ENCODE measurements around the gene CBX8. TPM values are rescaled to one million over a fixed set of nuclear protein-coding genes. Genes with fewer than 3 reads are reported as not detected.

CBX8 gene
- polyA plus RNA-seq, 3 donors, result 0.51 to 2.5 (median 2.5) TPM

DNA sequence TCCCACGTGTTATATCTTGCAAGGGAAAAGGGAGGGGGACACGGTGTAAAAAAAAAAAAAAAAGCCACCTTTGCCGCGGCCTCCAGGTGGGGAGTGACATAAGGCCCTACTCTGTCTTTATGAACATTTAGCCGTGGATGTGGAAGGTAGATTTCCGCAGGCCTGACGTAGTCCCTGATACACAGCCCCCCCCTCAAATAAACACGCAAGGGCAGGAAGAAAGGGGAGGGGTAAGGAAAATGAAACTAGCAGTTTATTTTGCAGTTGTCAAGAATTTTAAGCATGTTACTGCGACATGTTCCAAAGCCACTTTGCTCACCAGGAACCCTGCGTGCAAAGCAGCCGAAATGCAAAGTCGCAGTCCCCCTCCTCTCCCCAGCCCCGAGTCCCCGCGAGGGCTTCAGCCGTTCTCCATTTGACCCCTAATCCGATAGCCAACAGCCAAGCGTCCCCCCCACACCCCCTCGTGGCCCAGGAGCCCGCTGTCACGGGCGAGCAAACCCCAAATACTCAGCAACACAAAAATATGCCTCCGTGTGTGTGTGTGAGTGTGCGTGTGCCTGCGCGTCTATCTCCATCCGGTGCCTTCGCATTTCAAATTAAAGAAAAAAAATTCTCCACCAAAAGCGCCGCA is 41.1 kb upstream of the CBX8 start:
- Histone ChIP-seq H3K79me2 (ENCODE audit: insufficient read depth, low read length) (peaks cover 52% of the 10 kb centered on the region), H3K36me3 (replicated peaks in 1 of 2; ENCODE audit: control insufficient read depth in 1 of 2, insufficient read depth in 2 of 2, low read length in 2 of 2) (peaks cover 19 to 26% of the 10 kb centered on the region in 2 donors), H3K4me1 (ENCODE audit: control insufficient read depth in 1 of 2, insufficient read depth in 2 of 2, low read length in 2 of 2) (peaks cover 66 to 85% of the 10 kb centered on the region in 2 donors), H3K4me3 (replicated peaks in 1 of 3; ENCODE audit: low read depth in 2 of 3, low read length in 3 of 3) (peak overlapping the region; percentile 91 to 95 (median 94)), H3K9ac (ENCODE audit: insufficient read depth, low read length, poor library complexity, severe bottlenecking) (peak overlapping the region; percentile 72), H3K9me3 (replicated peaks in 1 of 2; ENCODE audit: control insufficient read depth in 1 of 2, insufficient read depth in 1 of 2, low read length in 2 of 2) (peaks cover 15 to 18% of the 10 kb centered on the region in 2 donors), H3K4me2 (replicated peaks; ENCODE audit: extremely low read depth, low read length, poor library complexity, severe bottlenecking) (peak overlapping the region; percentile 92), H4K20me1 (ENCODE audit: insufficient read depth, low read length) (peaks cover 76% of the 10 kb centered on the region), H2AFZ (ENCODE audit: insufficient read depth, low read depth, low read length, poor library complexity, severe bottlenecking) (no peak overlapping the region), H3K27ac (ENCODE audit: low read depth in 1 of 2, low read length in 2 of 2) (peak overlapping the region; percentile 76 to 82), H3K27me3 (ENCODE audit: control insufficient read depth in 2 of 2, insufficient read depth in 2 of 2, low read length in 2 of 2) (peaks cover 21 to 30% of the 10 kb centered on the region in 2 donors)
- H3K36me3 Mint-ChIP-seq, result peaks cover 20 to 24% of the 10 kb centered on the region in 2 donors
- peaks cover 2 to 29% (median 13%) of the 10 kb centered on the region in 7 donors for H3K9me3 Mint-ChIP-seq
- intact Hi-C loops (cut with micrococcal nuclease), result loop anchor here in 1 of 2 donors (2.0 kb wide), 1 partner anchor 39 kb away; no protein-coding TSS in a partner anchor
- H3K27ac Mint-ChIP-seq, result peak overlapping the region; percentile 91 to 98 (median 95)
- no peak for DNase-seq
- peak overlapping the region; percentile 94 to 95 for H3K4me3 Mint-ChIP-seq
- WGBS (ENCODE audit: insufficient coverage), result 0% methylated on average over 5 of the region's 30 CpGs
- peaks cover 31 to 35% (median 34%) of the 10 kb centered on the region in 3 donors for H3K27me3 Mint-ChIP-seq (ENCODE audit: low read depth in 3 of 3)
- TF ChIP-seq, protein P1, sequence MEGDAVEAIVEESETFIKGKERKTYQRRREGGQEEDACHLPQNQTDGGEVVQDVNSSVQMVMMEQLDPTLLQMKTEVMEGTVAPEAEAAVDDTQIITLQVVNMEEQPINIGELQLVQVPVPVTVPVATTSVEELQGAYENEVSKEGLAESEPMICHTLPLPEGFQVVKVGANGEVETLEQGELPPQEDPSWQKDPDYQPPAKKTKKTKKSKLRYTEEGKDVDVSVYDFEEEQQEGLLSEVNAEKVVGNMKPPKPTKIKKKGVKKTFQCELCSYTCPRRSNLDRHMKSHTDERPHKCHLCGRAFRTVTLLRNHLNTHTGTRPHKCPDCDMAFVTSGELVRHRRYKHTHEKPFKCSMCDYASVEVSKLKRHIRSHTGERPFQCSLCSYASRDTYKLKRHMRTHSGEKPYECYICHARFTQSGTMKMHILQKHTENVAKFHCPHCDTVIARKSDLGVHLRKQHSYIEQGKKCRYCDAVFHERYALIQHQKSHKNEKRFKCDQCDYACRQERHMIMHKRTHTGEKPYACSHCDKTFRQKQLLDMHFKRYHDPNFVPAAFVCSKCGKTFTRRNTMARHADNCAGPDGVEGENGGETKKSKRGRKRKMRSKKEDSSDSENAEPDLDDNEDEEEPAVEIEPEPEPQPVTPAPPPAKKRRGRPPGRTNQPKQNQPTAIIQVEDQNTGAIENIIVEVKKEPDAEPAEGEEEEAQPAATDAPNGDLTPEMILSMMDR (IDR thresholded peaks at IDR 0.05), result no peak
- peaks cover 49% of the 10 kb centered on the region for H3K4me1 Mint-ChIP-seq

GRCh38 chr17:79836972-79837887 is 40.4 kb upstream of the CBX8 start:
- Mint-ChIP-seq H3K4me3 (peak overlapping the region; percentile 94 to 95), H3K27me3 (ENCODE audit: low read depth in 3 of 3) (peaks cover 25 to 28% (median 27%) of the 10 kb centered on the region in 3 donors), H3K27ac (peak overlapping the region; percentile 92 to 98 (median 95)), H3K9me3 (peaks cover 2 to 21% (median 11%) of the 10 kb centered on the region in 7 donors), H3K4me1 (peaks cover 45% of the 10 kb centered on the region), H3K36me3 (peaks cover 18 to 26% of the 10 kb centered on the region in 2 donors)
- intact Hi-C loops (cut with micrococcal nuclease), result no loop called here
- peak overlapping the region; percentile 72 for H3K9ac ChIP-seq (ENCODE audit: insufficient read depth, low read length, poor library complexity, severe bottlenecking)
- H3K27me3 ChIP-seq (ENCODE audit: control insufficient read depth in 2 of 2, insufficient read depth in 2 of 2, low read length in 2 of 2), result peaks cover 13 to 22% of the 10 kb centered on the region in 2 donors
- H3K36me3 ChIP-seq (replicated peaks in 1 of 2; ENCODE audit: control insufficient read depth in 1 of 2, insufficient read depth in 2 of 2, low read length in 2 of 2), result peaks cover 19 to 26% of the 10 kb centered on the region in 2 donors
- peaks cover 52% of the 10 kb centered on the region for H3K79me2 ChIP-seq (ENCODE audit: insufficient read depth, low read length)
- H3K4me3 ChIP-seq (replicated peaks in 1 of 3; ENCODE audit: low read depth in 2 of 3, low read length in 3 of 3), result peak overlapping the region; percentile 91 to 95 (median 94)
- H3K27ac ChIP-seq (ENCODE audit: low read depth in 1 of 2, low read length in 2 of 2), result peak overlapping the region; percentile 76 to 82
- peak overlapping the region; percentile 92 for H3K4me2 ChIP-seq (replicated peaks; ENCODE audit: extremely low read depth, low read length, poor library complexity, severe bottlenecking)
- no peak overlapping the region for H2AFZ ChIP-seq (ENCODE audit: insufficient read depth, low read depth, low read length, poor library complexity, severe bottlenecking)
- peaks cover 76% of the 10 kb centered on the region for H4K20me1 ChIP-seq (ENCODE audit: insufficient read depth, low read length)
- H3K4me1 ChIP-seq (ENCODE audit: control insufficient read depth in 1 of 2, insufficient read depth in 2 of 2, low read length in 2 of 2), result peaks cover 66 to 85% of the 10 kb centered on the region in 2 donors
- peak; percentile 64 to 69 (median 69) for DNase-seq
- WGBS (ENCODE audit: insufficient coverage), result 1% methylated on average over 28 of the region's 41 CpGs
- TF ChIP-seq, protein P1 (IDR thresholded peaks at IDR 0.05), result no peak
- H3K9me3 ChIP-seq (replicated peaks in 1 of 2; ENCODE audit: control insufficient read depth in 1 of 2, insufficient read depth in 1 of 2, low read length in 2 of 2), result peaks cover 10 to 11% of the 10 kb centered on the region in 2 donors
